Measurements from ENCODE around the gene MAPK14.

Gene MAPK14

DNA sequence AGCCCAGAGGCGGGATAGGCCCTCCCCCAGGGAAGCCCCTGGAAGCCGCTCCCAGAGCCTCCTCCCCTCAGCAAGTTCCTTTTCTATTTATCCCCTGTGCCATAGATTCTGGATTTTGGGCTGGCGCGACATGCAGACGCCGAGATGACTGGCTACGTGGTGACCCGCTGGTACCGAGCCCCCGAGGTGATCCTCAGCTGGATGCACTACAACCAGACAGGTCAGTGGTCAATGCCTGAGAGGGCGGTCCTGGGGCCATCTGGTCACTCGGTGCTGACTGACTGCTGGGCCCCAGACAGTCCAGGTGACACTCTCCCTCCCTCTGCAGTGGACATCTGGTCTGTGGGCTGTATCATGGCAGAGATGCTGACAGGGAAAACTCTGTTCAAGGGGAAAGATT lies 108.9 kb downstream of the MAPK14 start:
- no peaks in the 10 kb centered on the region for H3K9me3 ChIP-seq (ENCODE audit: control insufficient read depth in 2 of 2, low read length in 2 of 2)
- H3K9ac ChIP-seq (ENCODE audit: low read length in 2 of 2): no peak overlapping the region
- H3K27me3 ChIP-seq (ENCODE audit: control insufficient read depth in 1 of 2, insufficient read depth in 2 of 2, low read length in 2 of 2): peaks cover 0 to 5% of the 10 kb centered on the region in 2 donors
- peaks cover 6% of the 10 kb centered on the region for H3K4me1 ChIP-seq (ENCODE audit: control insufficient read depth, insufficient read depth, low read length)
- H3K27ac ChIP-seq (ENCODE audit: low read length): no peak overlapping the region
- peaks cover 0 to 2% of the 10 kb centered on the region in 2 donors for H3K36me3 ChIP-seq (ENCODE audit: control insufficient read depth in 2 of 2, insufficient read depth in 2 of 2, low read length in 2 of 2)
- no peak overlapping the region for H3K4me3 ChIP-seq (ENCODE audit: low read length in 2 of 2)

DNA sequence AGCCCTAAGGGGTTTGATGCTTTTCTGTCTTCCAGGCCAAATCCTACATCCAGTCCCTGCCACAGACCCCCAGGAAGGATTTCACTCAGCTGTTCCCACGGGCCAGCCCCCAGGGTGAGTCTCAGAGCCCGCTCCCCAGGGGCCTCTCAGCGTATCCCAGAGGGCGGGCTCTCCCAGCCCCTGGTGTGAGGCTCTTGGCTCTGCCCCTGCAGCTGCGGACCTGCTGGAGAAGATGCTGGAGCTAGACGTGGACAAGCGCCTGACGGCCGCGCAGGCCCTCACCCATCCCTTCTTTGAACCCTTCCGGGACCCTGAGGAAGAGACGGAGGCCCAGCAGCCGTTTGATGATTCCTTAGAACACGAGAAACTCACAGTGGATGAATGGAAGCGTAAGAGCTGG lies 111.1 kb downstream of the MAPK14 start:
- Histone ChIP-seq H3K4me1 (ENCODE audit: control insufficient read depth, insufficient read depth, low read length) (no peaks in the 10 kb centered on the region), H3K9ac (ENCODE audit: low read length in 2 of 2) (no peak overlapping the region), H3K9me3 (ENCODE audit: control insufficient read depth in 2 of 2, low read length in 2 of 2) (no peaks in the 10 kb centered on the region), H3K27ac (ENCODE audit: low read length) (no peak overlapping the region), H3K4me3 (ENCODE audit: low read length in 2 of 2) (no peak overlapping the region), H3K36me3 (ENCODE audit: control insufficient read depth in 2 of 2, insufficient read depth in 2 of 2, low read length in 2 of 2) (peaks cover 0 to 2% of the 10 kb centered on the region in 2 donors), H3K27me3 (ENCODE audit: control insufficient read depth in 1 of 2, insufficient read depth in 2 of 2, low read length in 2 of 2) (no peaks in the 10 kb centered on the region)

DNA sequence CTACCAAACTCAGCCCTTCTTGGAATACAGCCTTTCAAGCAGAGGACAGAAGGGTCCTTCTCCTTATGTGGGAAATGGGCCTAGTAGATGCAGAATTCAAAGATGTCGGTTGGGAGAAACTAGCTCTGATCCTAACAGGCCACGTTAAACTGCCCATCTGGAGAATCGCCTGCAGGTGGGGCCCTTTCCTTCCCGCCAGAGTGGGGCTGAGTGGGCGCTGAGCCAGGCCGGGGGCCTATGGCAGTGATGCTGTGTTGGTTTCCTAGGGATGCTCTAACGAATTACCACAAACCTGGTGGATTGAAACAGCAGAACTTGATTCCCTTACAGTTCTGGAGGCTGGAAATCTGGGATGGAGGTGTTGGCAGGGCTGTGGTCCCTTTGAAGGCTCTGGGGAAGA lies 111.8 kb downstream of the MAPK14 start:
- Histone ChIP-seq H3K9me3 (ENCODE audit: control insufficient read depth in 2 of 2, low read length in 2 of 2) (no peaks in the 10 kb centered on the region), H3K9ac (ENCODE audit: low read length in 2 of 2) (no peak overlapping the region), H3K36me3 (ENCODE audit: control insufficient read depth in 2 of 2, insufficient read depth in 2 of 2, low read length in 2 of 2) (peaks cover 0 to 2% of the 10 kb centered on the region in 2 donors), H3K4me3 (ENCODE audit: low read length in 2 of 2) (no peak overlapping the region), H3K27ac (ENCODE audit: low read length) (no peak overlapping the region), H3K27me3 (ENCODE audit: control insufficient read depth in 1 of 2, insufficient read depth in 2 of 2, low read length in 2 of 2) (no peaks in the 10 kb centered on the region), H3K4me1 (ENCODE audit: control insufficient read depth, insufficient read depth, low read length) (no peaks in the 10 kb centered on the region)

DNA sequence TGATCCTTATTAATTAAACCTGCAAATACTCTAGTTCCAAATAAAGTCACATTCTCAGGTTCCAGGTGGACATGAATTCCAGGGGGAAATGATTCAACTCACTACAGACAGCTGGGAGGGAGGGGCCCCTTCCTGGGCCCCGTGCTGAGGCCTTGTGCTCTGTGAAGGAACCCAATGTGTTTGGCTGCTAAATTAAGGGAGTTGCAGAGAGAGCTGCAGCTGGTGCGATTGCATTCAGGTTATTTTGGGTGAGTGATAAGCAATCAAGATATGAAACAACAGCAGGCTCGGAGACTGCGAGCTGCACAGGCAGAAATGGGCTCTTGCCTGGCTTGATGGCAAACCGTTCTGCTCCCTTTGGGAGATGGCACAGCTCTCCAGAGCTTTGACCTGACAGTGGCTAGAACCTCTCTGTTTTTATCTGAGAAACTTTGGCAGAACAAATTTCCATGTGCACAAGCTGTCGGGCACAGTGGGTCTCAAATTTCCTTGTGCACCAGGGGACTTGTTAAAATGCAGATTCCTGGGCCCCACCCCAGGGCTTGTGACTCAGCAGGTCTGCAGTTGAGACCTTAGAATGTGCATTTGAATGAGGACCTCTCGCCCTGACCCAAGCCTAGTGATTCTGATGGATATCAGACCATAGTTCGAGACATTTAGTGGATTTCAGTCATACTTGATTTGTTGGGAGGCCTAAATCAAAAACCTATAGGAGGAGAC lies 112.5 kb downstream of the MAPK14 start:
- Histone ChIP-seq H3K27ac (ENCODE audit: low read length) (no peak overlapping the region), H3K4me1 (ENCODE audit: control insufficient read depth, insufficient read depth, low read length) (no peaks in the 10 kb centered on the region), H3K36me3 (ENCODE audit: control insufficient read depth in 2 of 2, insufficient read depth in 2 of 2, low read length in 2 of 2) (peaks cover 0 to 2% of the 10 kb centered on the region in 2 donors), H3K4me3 (ENCODE audit: low read length in 2 of 2) (no peak overlapping the region), H3K27me3 (ENCODE audit: control insufficient read depth in 1 of 2, insufficient read depth in 2 of 2, low read length in 2 of 2) (no peaks in the 10 kb centered on the region), H3K9me3 (ENCODE audit: control insufficient read depth in 2 of 2, low read length in 2 of 2) (no peaks in the 10 kb centered on the region), H3K9ac (ENCODE audit: low read length in 2 of 2) (no peak overlapping the region)

DNA sequence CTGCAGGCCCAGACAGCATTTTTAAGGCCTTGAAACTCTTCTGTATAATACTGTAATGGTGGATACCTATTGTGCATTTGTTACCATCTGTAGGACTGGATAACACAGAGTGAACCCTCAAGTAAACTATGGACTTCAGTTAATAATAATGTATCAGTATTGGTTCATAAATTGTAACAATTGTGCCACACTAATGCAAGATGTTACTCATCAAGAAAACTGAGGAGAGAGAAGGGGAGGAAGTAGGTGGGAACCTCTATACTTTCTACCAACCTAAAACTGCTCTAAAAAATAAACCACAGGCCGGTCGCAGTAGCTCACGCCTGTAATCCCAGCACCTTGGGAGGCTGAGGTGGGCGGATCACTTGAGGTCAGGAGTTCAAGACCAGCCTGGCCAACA lies 113.5 kb downstream of the MAPK14 start:
- Histone ChIP-seq H3K27ac (ENCODE audit: low read length) (no peak overlapping the region), H3K9me3 (ENCODE audit: control insufficient read depth in 2 of 2, low read length in 2 of 2) (no peaks in the 10 kb centered on the region), H3K4me3 (ENCODE audit: low read length in 2 of 2) (no peak overlapping the region), H3K36me3 (ENCODE audit: control insufficient read depth in 2 of 2, insufficient read depth in 2 of 2, low read length in 2 of 2) (peaks cover 0 to 2% of the 10 kb centered on the region in 2 donors), H3K4me1 (ENCODE audit: control insufficient read depth, insufficient read depth, low read length) (no peaks in the 10 kb centered on the region), H3K9ac (ENCODE audit: low read length in 2 of 2) (no peak overlapping the region), H3K27me3 (ENCODE audit: control insufficient read depth in 1 of 2, insufficient read depth in 2 of 2, low read length in 2 of 2) (no peaks in the 10 kb centered on the region)

DNA sequence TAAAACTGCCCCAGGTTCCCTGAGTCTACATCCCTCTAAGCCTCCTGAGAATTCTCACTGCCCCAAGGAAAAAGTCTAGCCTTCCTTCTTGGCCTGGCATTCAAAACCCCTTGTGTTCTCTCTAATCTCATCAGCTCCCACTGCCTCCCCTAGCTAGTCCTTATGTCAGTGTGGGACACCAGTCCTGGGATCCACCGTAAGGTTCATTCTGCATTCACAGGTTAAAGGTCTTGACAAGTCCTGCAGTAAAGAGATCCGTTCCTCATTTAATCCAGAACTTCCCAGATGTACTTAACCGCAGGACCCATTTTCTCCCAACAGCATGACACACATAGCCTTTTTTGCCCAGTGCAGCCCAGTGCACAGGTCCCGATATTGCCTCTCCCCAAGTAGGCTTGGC lies 114.4 kb downstream of the MAPK14 start:
- no peaks in the 10 kb centered on the region for H3K4me1 ChIP-seq (ENCODE audit: control insufficient read depth, insufficient read depth, low read length)
- H3K27ac ChIP-seq (ENCODE audit: low read length): no peak overlapping the region
- no peaks in the 10 kb centered on the region for H3K36me3 ChIP-seq (ENCODE audit: control insufficient read depth in 2 of 2, insufficient read depth in 2 of 2, low read length in 2 of 2)
- H3K27me3 ChIP-seq (ENCODE audit: control insufficient read depth in 1 of 2, insufficient read depth in 2 of 2, low read length in 2 of 2): no peaks in the 10 kb centered on the region
- no peaks in the 10 kb centered on the region for H3K9me3 ChIP-seq (ENCODE audit: control insufficient read depth in 2 of 2, low read length in 2 of 2)
- no peak overlapping the region for H3K4me3 ChIP-seq (ENCODE audit: low read length in 2 of 2)
- H3K9ac ChIP-seq (ENCODE audit: low read length in 2 of 2): no peak overlapping the region

DNA sequence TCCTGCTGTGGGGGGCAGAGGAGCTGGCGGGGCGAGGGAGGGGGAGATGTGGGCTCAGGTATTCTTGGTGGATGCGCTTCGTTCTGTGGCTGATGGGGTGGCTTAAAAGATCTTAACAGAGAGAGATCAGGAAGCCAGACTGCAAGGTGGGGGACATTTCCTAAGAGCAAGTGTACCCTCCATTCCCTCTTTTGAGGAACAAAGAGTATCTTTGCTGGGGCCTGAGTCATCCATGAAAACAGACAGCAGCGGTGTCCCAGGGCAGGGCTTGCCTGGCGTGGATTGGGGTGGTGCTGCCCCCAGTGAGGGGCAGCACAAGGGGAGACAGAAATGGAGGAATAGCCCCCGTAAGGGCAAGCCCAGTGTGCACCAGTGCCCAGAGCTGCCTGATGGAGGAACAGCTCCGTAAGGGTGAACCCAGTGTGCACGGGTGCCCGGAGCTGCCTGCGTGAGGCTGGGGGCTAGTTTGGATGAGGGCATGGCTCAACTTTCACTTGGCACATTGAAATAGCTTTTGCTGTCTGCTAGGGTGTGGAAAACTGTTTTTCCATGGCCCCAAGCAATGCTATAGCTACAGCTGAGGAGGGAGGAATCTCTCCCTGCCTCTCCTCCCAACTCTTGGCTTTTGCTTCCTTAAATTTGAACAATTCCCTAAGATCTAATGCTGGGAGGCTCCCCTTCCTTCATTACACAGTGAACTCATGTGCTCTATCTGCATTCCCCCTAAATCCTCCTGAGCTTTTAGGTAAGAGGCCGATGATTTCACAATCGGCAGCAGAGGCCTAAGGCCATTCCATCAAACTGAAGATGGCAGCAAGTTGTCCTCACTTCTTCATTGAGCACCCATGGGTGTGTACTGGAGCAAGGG lies 115.6 kb downstream of the MAPK14 start:
- Histone ChIP-seq H3K27ac (ENCODE audit: low read length) (no peak overlapping the region), H3K4me1 (ENCODE audit: control insufficient read depth, insufficient read depth, low read length) (no peaks in the 10 kb centered on the region), H3K9me3 (ENCODE audit: control insufficient read depth in 2 of 2, low read length in 2 of 2) (no peaks in the 10 kb centered on the region), H3K36me3 (ENCODE audit: control insufficient read depth in 2 of 2, insufficient read depth in 2 of 2, low read length in 2 of 2) (no peaks in the 10 kb centered on the region), H3K27me3 (ENCODE audit: control insufficient read depth in 1 of 2, insufficient read depth in 2 of 2, low read length in 2 of 2) (no peaks in the 10 kb centered on the region), H3K9ac (ENCODE audit: low read length in 2 of 2) (no peak overlapping the region), H3K4me3 (ENCODE audit: low read length in 2 of 2) (no peak overlapping the region)

DNA sequence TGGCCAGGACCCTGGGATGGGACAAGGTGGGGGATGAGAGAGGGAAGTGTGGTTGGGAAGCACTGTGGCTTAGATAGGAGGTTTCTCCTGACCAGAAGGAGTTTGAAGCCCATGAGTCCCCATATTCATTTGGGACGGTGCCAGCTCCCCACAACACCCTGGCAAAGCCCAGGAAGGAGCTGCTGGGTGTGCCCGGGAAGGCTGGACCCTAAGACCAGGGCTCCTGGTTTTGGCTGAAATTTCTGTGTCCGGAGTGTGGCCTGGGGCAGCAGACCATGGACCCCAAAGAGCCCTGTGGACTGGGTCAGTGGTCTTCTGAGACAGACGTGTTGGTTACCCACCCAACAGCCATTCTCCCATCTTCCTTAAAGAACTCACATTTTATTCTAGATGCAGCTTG lies 117.9 kb downstream of the MAPK14 start:
- no peaks in the 10 kb centered on the region for H3K4me1 ChIP-seq (ENCODE audit: control insufficient read depth, insufficient read depth, low read length)
- no peaks in the 10 kb centered on the region for H3K27me3 ChIP-seq (ENCODE audit: control insufficient read depth in 1 of 2, insufficient read depth in 2 of 2, low read length in 2 of 2)
- no peaks in the 10 kb centered on the region for H3K36me3 ChIP-seq (ENCODE audit: control insufficient read depth in 2 of 2, insufficient read depth in 2 of 2, low read length in 2 of 2)
- no peak overlapping the region for H3K27ac ChIP-seq (ENCODE audit: low read length)
- no peak overlapping the region for H3K4me3 ChIP-seq (ENCODE audit: low read length in 2 of 2)
- no peaks in the 10 kb centered on the region for H3K9me3 ChIP-seq (ENCODE audit: control insufficient read depth in 2 of 2, low read length in 2 of 2)
- H3K9ac ChIP-seq (ENCODE audit: low read length in 2 of 2): no peak overlapping the region

DNA sequence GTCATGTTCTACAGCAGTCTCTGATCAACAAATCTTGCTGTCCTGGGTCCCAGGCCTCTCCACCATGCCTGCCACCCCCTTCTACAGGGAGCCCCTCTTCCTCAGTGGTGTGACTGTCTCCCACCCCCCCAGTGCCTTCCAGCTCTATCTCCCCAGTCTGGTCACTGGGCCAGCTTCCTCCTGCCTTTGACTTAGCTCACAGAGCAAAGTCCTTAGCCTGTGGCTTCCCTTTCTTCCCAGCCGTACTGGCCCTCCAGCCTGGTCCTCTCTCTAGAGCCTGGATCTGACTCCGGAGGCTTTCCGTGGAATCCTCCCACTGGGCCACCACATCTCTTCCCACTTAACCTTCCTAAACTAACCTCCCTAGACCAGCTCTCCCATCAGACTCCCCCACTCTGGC lies 119.7 kb downstream of the MAPK14 start:
- Histone ChIP-seq H3K9me3 (ENCODE audit: control insufficient read depth in 2 of 2, low read length in 2 of 2) (no peaks in the 10 kb centered on the region), H3K4me1 (ENCODE audit: control insufficient read depth, insufficient read depth, low read length) (no peaks in the 10 kb centered on the region), H3K36me3 (ENCODE audit: control insufficient read depth in 2 of 2, insufficient read depth in 2 of 2, low read length in 2 of 2) (no peaks in the 10 kb centered on the region), H3K9ac (ENCODE audit: low read length in 2 of 2) (no peak overlapping the region), H3K27me3 (ENCODE audit: control insufficient read depth in 1 of 2, insufficient read depth in 2 of 2, low read length in 2 of 2) (no peaks in the 10 kb centered on the region), H3K4me3 (ENCODE audit: low read length in 2 of 2) (no peak overlapping the region), H3K27ac (ENCODE audit: low read length) (no peak overlapping the region)

DNA sequence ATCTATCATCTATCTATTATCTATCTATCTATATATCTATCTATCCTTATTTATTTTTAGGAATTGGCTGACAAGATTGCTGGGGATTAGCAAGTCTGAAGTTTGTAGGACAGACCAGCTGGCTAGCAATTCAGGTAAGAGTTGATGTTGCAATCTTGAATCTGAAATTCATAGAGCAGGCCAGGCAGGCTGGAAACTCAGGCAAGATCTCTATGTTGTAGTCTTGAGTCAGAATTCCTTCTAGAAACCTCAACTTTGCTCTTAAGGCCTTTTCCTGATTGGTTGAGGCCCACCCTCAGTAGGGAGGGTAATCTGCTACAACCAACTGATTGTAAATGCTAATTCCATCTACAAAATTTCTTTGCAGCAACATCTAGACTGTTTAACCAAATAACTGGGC lies 121.9 kb downstream of the MAPK14 start:
- no peak overlapping the region for H3K27ac ChIP-seq (ENCODE audit: low read length)

DNA sequence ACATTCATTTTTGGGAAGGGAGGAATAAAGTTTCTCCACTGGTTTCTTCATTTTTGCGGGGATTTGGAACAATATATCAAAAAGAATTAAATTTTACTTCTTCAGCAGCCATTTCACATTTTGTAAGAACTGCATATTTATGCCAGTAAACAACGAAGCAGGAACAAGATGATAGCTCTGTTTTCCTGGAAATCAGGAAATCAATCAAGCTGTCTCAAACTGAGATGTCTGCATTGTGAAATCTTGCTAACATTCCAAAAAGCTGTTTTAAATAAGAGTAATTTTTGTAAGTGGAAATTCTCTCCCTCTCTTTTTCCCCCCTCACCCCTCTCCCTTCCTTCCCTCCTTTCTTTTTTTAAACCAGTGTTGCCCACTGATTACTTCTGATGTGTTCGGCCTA lies 122.7 kb downstream of the MAPK14 start:
- no peaks in the 10 kb centered on the region for H3K4me1 ChIP-seq (ENCODE audit: control insufficient read depth, insufficient read depth, low read length)
- H3K4me3 ChIP-seq (ENCODE audit: low read length in 2 of 2): no peak overlapping the region
- H3K27me3 ChIP-seq (ENCODE audit: control insufficient read depth in 1 of 2, insufficient read depth in 2 of 2, low read length in 2 of 2): no peaks in the 10 kb centered on the region
- H3K9ac ChIP-seq (ENCODE audit: low read length in 2 of 2): no peak overlapping the region
- H3K36me3 ChIP-seq (ENCODE audit: control insufficient read depth in 2 of 2, insufficient read depth in 2 of 2, low read length in 2 of 2): no peaks in the 10 kb centered on the region
- no peaks in the 10 kb centered on the region for H3K9me3 ChIP-seq (ENCODE audit: control insufficient read depth in 2 of 2, low read length in 2 of 2)
- no peak overlapping the region for H3K27ac ChIP-seq (ENCODE audit: low read length)

More for the DNA sequence above, 121.9 kb downstream of the MAPK14 start:
- H3K4me1 ChIP-seq (ENCODE audit: control insufficient read depth, insufficient read depth, low read length): no peaks in the 10 kb centered on the region
- no peak overlapping the region for H3K9ac ChIP-seq (ENCODE audit: low read length in 2 of 2)
- H3K27me3 ChIP-seq (ENCODE audit: control insufficient read depth in 1 of 2, insufficient read depth in 2 of 2, low read length in 2 of 2): no peaks in the 10 kb centered on the region
- H3K36me3 ChIP-seq (ENCODE audit: control insufficient read depth in 2 of 2, insufficient read depth in 2 of 2, low read length in 2 of 2): no peaks in the 10 kb centered on the region
- H3K4me3 ChIP-seq (ENCODE audit: low read length in 2 of 2): no peak overlapping the region
- no peaks in the 10 kb centered on the region for H3K9me3 ChIP-seq (ENCODE audit: control insufficient read depth in 2 of 2, low read length in 2 of 2)
